NK-92 (cell line): ENCODE data around the gene NME9.
"Not testable (repeated sequence)": the region's sequence is repeated elsewhere in the genome, so short reads cannot be mapped to it uniquely, and the experiment has no call there.

Experiments used
- DNase-seq: peaks from one replicate; lab custom pipeline; 2025; ENCODE audit not compliant: unreplicated experiment; lab: John Stamatoyannopoulos, UW

NME9 gene

GRCh38 chr3:138329127-138329983, at the start of gene NME9:
NME9 (minus strand) TSS chr3:138329851; CDS start chr3:138329335, 516 bp downstream.
- peak; percentile 23 for DNase-seq

GRCh38 chr3:138378990-138379389, 49.3 kb upstream of the NME9 start:
- no peak for DNase-seq

- no peak for DNase-seq
These were observed 48.7 kb upstream of the NME9 start for GRCh38 chr3:138378331-138378730.

- no peak for DNase-seq
These were observed 48.2 kb upstream of the NME9 start for GRCh38 chr3:138377804-138378203.

GRCh38 chr3:138377212-138377611, 47.6 kb upstream of the NME9 start:
- DNase-seq: not testable (repeated sequence)

GRCh38 chr3:138376663-138377062, 47.0 kb upstream of the NME9 start:
- DNase-seq: no peak

- no peak for DNase-seq
These were observed 45.8 kb upstream of the NME9 start for GRCh38 chr3:138375447-138375846.

- no peak for DNase-seq
These were observed 45.0 kb upstream of the NME9 start for GRCh38 chr3:138374573-138375134.

GRCh38 chr3:138373736-138374094, 44.1 kb upstream of the NME9 start:
- DNase-seq: no peak

- DNase-seq: no peak
These were observed 43.6 kb upstream of the NME9 start for GRCh38 chr3:138373087-138373735.

- DNase-seq: no peak
These were observed 41.7 kb upstream of the NME9 start for GRCh38 chr3:138371070-138371965.

- DNase-seq: no peak
These were observed 40.7 kb upstream of the NME9 start for GRCh38 chr3:138370321-138370720.

GRCh38 chr3:138369151-138369900, 39.7 kb upstream of the NME9 start:
- DNase-seq: no peak

- DNase-seq: no peak
These were observed 38.3 kb upstream of the NME9 start for GRCh38 chr3:138367911-138368310.

GRCh38 chr3:138367326-138367850, 37.7 kb upstream of the NME9 start:
- no peak for DNase-seq

- DNase-seq: no peak
These were observed 36.5 kb upstream of the NME9 start for GRCh38 chr3:138366006-138366759.

GRCh38 chr3:138365253-138365555, 35.6 kb upstream of the NME9 start:
- no peak for DNase-seq

GRCh38 chr3:138364356-138365252, 35.0 kb upstream of the NME9 start:
- DNase-seq: no peak

- DNase-seq: no peak
These were observed 33.7 kb upstream of the NME9 start for GRCh38 chr3:138363322-138363721.
